ENCODE data around the gene HHATL.
A peak's percentile ranks its signal among the peaks of the same experiment; 100 is the strongest.

HHATL gene

DNA sequence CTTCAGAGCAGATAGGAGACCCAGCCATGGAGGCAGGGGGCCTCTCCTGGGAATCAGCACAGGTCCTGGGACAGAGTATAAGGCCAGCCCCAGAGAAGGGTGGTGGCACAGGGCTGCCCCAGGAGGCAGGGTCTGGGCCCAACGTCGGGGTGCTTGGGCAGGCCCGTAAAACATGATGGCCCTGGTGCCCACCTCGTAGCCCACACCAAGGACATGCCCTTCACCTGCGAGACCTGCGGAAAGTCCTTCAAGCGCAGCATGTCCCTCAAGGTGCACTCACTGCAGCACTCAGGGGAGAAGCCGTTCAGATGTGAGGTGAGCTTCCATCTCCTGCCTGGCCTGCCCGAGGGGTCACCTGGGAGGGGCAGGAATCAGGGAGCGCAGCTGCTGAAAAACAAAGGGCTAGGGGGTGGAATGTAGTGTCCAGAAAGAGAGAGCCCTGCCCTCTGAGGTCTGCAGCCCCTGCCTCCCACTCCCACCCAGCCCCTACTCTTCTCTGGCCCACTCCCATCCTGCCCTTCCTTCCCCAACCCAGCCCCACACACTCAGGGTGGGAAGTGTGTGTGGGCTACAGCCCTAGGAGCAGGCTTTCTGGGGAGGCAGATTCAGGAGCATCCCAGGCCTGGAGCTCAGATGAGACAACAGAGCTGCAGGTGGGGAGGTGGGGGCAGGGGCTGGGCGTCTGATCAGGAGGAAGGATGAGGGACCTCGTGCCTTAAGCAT lies 39.6 kb downstream of the HHATL start:
- Mint-ChIP-seq H3K4me1 (peaks cover 11% of the 10 kb centered on the region), H3K27me3 (no peaks in the 10 kb centered on the region), H3K27ac (peak overlapping the region; percentile 74), H3K4me3 (no peak overlapping the region), H3K36me3 (no peaks in the 10 kb centered on the region), H3K9me3 (no peaks in the 10 kb centered on the region)
- no peak for ATAC-seq

DNA sequence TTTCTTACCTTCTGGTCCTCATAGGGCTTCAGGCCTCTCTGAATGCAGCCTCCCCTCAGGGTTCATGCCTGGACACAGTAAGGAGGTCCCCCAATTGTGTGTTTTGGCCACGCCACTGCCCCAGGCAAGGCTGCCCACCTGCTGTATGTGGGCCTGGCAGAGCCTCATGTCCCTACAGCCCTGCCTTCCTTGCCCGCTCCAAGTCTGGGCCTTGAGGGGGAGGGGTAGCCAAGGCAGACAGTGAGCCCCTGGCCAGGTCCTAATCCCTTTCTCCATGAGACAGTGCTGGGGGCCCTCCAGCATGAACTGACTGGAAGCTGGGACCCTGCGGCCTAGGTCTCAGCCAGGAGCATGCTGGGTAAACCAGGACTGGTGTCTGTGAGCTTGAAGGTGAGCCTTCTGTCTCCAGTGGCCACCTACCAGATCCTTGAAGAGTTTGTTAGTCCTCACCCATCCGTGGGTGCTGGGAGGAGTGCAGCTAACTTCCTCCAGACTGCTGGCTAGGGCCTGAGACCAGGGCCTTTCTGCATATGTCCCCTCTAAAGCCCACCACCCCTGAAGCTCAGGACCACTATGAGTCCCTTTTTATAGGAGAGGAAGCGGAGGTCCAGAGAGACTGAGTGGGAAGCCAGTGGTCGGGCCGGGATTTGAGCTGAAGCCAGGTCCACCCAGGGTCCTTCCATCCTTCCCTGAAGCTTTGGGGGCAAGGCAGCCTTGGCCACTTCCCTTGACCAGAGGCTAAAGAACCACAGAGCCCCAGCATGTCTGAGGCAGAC lies 40.4 kb downstream of the HHATL start:
- H3K36me3 Mint-ChIP-seq: no peaks in the 10 kb centered on the region
- H3K4me1 Mint-ChIP-seq: peaks cover 11% of the 10 kb centered on the region
- H3K9me3 Mint-ChIP-seq: no peaks in the 10 kb centered on the region
- no peak for ATAC-seq
- H3K27me3 Mint-ChIP-seq: no peaks in the 10 kb centered on the region
- H3K4me3 Mint-ChIP-seq: no peak overlapping the region
- no peak overlapping the region for H3K27ac Mint-ChIP-seq

DNA sequence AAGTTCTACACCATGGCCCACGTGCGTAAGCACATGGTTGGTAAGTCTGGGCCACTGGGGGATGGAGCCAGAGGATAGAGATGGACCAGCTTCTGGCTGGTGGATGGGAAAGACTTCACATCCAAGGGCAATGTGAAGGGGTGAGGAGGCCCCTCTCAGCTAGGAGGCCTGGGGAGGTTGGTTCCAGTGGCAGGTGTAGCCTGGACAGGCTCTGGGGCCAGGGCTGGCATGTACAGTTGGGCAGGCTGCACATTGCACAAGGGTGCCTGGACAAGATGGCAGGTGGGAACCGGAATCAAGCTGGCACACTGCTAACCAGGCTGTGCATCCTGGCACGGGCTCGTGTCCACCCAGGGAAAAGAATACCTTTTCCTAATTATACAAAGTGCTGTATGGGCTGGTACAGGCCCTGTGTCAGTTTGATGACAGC lies 41.0 kb downstream of the HHATL start:
- Mint-ChIP-seq H3K9me3 (no peaks in the 10 kb centered on the region), H3K4me3 (no peak overlapping the region), H3K4me1 (peaks cover 11% of the 10 kb centered on the region), H3K36me3 (no peaks in the 10 kb centered on the region), H3K27ac (no peak overlapping the region), H3K27me3 (no peaks in the 10 kb centered on the region)
- ATAC-seq: no peak

DNA sequence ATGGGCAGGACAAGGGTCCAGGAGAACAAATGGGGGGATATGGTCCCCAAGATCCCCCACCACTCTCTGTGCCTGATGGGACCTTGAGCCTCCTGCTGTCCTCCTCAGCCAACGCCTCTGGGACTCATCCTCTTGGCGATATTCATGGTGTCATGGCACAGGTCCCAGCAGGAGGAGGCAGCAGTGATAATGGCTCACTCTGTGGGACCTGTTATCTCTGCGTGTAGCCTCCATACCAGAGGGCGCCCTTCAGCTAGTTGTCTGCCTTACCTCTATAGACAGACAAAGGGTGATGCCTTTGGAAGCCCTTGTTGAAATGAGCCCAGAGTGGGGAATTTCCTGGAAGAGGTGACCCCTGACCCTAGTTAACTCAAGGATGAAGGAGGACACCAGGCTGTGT lies 41.7 kb downstream of the HHATL start:
- Mint-ChIP-seq H3K4me1 (peaks cover 11% of the 10 kb centered on the region), H3K36me3 (no peaks in the 10 kb centered on the region), H3K27me3 (no peaks in the 10 kb centered on the region), H3K4me3 (no peak overlapping the region), H3K27ac (no peak overlapping the region), H3K9me3 (no peaks in the 10 kb centered on the region)
- no peak for ATAC-seq

DNA sequence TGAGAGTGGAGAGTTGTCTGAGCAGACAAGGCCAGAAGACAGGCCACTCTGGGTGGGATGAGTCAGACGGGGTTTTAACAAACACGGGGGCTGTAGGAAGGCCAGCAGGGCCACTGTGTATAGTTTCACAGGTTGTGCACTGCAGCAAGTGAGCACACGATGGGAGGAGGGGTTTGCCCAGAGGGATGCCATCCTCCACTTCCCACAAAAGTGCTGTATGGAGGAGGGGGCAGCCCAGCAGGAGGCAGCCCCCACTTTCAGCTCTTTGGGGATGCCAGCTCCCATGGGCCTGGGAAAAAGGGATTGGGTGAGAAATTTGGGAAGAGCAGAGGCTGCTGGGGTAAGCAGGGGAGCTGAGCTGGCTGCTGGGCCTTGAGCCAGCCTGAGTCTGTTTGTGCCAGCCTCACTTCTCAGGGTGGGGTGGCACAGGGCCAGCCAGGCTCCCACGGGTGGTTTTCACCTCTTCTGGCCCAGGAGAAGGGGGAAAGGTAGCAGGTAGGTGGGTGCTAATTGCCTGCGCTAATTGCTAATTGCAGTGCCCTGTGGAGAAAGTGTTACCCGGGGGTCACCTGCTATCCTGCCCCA lies 42.4 kb downstream of the HHATL start:
- Mint-ChIP-seq H3K9me3 (no peaks in the 10 kb centered on the region), H3K36me3 (no peaks in the 10 kb centered on the region), H3K4me3 (no peak overlapping the region), H3K27me3 (no peaks in the 10 kb centered on the region), H3K4me1 (peaks cover 11% of the 10 kb centered on the region), H3K27ac (no peak overlapping the region)
- ATAC-seq: no peak

DNA sequence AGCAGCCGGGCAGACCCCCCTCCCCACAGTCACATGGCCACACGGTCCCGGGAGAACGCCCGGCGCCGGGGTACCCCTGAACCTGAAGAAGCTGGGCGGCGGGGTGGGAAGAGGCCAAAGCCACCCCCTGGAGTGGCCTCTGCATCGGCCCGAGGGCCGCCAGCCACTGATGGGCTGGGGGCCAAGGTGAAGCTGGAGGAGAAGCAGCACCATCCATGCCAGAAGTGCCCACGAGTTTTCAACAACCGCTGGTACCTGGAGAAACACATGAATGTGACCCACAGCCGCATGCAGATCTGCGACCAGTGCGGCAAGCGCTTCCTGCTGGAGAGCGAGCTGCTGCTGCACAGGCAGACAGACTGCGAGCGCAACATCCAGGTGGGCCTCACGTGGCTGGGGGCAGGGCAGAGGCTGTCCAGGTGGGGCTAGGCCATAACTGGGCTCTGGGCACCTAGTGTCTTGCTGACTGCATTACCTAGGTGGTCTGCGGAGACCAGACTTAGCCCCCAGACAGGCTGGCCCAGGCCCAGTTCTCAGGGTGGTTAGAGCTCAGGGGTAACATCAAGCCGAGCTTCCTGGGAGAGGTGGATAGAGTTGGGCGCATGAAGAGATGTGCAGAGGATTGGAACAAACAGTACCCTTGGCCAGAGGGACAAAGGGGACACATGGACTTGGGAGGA lies 43.0 kb downstream of the HHATL start:
- no peaks in the 10 kb centered on the region for H3K27me3 Mint-ChIP-seq
- peaks cover 11% of the 10 kb centered on the region for H3K4me1 Mint-ChIP-seq
- H3K36me3 Mint-ChIP-seq: no peaks in the 10 kb centered on the region
- no peak overlapping the region for H3K4me3 Mint-ChIP-seq
- no peak for ATAC-seq
- H3K27ac Mint-ChIP-seq: no peak overlapping the region
- no peaks in the 10 kb centered on the region for H3K9me3 Mint-ChIP-seq

DNA sequence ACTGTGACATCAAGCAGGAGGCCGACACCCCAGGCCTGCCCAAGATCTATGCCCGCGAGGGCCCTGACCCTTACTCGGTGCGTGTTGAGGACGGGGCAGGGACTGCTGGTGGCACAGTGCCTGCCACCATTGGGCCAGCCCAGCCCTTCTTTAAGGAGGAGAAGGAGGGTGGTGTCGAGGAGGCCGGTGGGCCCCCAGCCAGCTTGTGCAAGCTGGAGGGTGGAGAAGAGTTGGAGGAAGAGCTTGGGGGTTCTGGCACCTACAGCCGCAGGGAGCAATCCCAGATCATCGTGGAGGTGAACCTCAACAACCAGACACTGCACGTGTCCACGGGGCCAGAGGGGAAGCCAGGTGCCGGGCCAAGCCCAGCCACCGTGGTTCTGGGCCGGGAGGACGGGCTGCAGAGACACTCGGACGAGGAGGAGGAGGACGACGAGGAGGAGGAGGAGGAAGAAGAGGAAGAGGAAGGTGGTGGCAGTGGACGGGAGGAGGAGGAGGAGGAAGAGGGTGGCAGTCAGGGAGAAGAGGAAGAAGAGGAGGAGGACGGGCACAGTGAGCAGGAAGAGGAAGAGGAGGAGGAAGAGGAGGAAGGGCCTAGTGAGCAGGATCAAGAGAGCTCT lies 43.7 kb downstream of the HHATL start:
- no peaks in the 10 kb centered on the region for H3K36me3 Mint-ChIP-seq
- H3K27me3 Mint-ChIP-seq: peaks cover 2% of the 10 kb centered on the region
- H3K4me1 Mint-ChIP-seq: peaks cover 8% of the 10 kb centered on the region
- no peak for ATAC-seq
- H3K9me3 Mint-ChIP-seq: no peaks in the 10 kb centered on the region
- H3K4me3 Mint-ChIP-seq: no peak overlapping the region
- H3K27ac Mint-ChIP-seq: no peak overlapping the region

DNA sequence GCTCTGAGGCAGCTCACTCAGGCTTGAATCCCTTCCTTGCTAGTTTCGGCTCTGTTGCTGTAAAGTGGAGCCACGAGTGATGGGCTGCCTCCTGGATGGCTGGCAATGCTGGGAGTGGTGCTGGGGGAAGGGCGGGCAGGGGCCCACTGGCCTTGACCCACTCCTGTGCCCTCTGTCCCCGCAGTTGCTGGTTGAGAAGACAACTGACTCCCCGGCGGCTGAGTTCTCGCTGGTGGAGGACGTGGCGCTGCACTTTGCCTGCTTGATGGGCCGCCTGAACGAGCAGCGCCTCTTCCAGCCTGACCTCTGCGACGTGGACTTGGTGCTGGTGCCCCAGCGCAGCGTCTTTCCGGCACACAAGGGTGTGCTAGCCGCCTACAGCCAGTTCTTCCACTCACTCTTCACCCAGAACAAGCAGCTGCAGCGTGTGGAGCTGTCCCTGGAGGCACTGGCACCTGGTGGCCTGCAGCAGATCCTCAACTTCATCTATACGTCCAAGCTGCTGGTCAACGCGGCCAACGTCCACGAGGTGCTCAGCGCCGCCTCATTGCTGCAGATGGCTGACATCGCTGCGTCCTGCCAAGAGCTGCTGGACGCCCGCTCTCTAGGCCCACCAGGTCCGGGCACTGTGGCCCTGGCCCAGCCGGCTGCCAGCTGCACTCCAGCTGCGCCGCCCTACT lies 44.4 kb downstream of the HHATL start:
- H3K4me3 Mint-ChIP-seq: no peak overlapping the region
- no peak for ATAC-seq
- peaks cover 8% of the 10 kb centered on the region for H3K4me1 Mint-ChIP-seq
- H3K36me3 Mint-ChIP-seq: no peaks in the 10 kb centered on the region
- H3K27ac Mint-ChIP-seq: no peak overlapping the region
- H3K27me3 Mint-ChIP-seq: peaks cover 7% of the 10 kb centered on the region
- no peaks in the 10 kb centered on the region for H3K9me3 Mint-ChIP-seq

DNA sequence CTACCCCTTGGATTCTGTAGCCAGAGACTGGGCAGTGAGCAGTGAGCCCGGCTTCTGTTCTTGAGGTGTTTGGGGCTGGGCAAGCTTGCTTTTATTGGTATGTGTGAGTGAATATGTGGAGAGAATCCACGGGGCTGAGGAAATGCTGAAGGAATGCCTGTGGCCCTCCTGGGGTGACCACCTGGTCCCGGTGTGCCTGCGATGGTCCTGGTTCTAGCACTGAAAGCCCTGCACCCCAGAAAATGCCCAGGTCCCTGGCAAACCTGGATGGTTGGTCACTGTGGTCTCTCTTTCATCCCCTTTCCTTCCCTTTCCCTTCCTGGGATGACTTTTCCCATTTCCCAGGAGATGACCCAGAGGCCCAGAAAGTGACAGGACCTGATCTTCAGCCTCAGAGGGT lies 44.9 kb downstream of the HHATL start:
- no peak overlapping the region for H3K4me3 Mint-ChIP-seq
- no peak overlapping the region for H3K27ac Mint-ChIP-seq
- no peak for ATAC-seq
- no peaks in the 10 kb centered on the region for H3K36me3 Mint-ChIP-seq
- H3K9me3 Mint-ChIP-seq: no peaks in the 10 kb centered on the region
- H3K4me1 Mint-ChIP-seq: peaks cover 13% of the 10 kb centered on the region
- H3K27me3 Mint-ChIP-seq: peaks cover 12% of the 10 kb centered on the region

DNA sequence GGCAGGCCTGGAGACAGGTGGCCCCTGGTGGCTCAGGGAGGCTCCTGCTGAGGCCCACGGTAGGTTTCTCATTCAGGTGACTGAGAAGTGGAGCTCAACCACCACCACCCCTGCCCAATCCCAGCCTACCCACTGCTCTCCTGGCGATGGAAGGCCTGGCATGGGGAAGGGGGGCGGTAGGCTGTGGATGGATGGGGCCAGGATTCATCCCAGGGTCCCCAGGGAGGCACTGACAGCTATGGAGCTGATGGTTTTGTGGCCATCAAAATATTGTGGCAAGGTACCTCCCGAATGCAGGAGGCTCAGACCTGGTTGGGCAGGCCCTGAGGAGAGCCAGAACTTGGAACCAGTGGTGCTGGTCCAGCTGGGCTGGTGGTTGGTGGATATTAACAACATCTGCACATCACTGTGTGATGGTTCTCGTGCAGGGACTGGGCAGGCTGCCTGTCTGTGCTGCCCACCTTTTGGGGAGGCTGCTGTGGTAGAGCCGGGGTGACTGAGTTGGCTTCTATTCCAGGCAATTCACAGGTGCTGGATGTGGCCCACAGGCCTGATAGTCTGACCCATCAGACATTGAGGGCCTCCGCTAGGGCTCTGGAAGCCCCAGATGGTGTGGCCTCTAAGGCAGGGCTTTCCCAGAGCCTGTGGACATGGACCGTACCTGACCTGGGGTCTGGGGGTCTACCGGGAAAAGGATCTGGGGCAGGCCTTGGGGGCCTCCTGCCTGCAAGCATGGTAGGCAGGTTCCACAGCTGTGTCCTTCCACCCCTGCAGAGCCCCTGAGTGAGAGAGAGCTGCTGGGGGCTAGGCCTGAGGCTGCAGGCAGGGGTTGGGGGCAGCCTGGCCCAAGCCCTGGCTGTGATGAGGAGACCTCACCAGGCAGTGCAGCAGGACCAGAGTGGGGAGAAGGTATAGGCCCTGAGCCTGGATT lies 45.7 kb downstream of the HHATL start:
- H3K4me3 Mint-ChIP-seq: no peak overlapping the region
- no peak overlapping the region for H3K27ac Mint-ChIP-seq
- H3K9me3 Mint-ChIP-seq: no peaks in the 10 kb centered on the region
- H3K27me3 Mint-ChIP-seq: peaks cover 18% of the 10 kb centered on the region
- ATAC-seq: no peak
- no peaks in the 10 kb centered on the region for H3K36me3 Mint-ChIP-seq
- peaks cover 21% of the 10 kb centered on the region for H3K4me1 Mint-ChIP-seq

DNA sequence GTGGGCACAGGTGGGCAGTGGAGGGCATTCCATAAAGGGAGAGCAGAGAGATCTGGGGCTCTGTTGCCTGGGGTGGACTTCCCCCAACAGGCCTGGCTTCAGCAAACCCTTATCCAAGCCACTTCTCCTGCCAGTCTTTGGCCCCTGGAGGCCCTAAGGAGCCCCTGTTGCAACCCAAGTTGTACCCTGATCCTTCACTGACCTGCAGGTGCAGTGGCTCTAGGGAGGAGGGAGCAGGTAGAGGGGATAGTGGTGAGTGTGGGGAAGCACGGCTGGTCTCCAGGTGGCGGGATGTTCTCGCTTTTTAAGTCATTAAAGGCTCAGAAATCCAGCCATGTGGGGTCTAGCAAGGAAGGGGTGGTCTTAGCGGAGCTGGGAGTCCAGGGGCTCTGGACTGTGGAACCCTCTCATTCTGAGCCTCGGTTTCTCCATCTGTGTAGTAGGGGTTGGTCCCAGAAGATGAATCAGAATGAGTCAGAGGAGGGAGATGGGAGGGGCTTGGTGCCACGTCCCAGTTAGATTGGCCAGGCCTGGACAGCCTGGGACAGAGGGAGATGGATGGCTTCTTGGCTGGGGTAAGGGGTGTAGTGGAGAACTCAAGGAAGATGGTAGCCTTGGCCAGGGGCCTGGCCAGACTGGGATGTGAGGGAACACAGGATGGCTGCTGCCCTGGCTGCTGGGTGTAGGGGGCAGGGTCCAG lies 46.5 kb downstream of the HHATL start:
- ATAC-seq: no peak
- no peaks in the 10 kb centered on the region for H3K36me3 Mint-ChIP-seq
- H3K4me3 Mint-ChIP-seq: no peak overlapping the region
- no peak overlapping the region for H3K27ac Mint-ChIP-seq
- no peaks in the 10 kb centered on the region for H3K9me3 Mint-ChIP-seq
- H3K27me3 Mint-ChIP-seq: peaks cover 18% of the 10 kb centered on the region
- peaks cover 23% of the 10 kb centered on the region for H3K4me1 Mint-ChIP-seq

DNA sequence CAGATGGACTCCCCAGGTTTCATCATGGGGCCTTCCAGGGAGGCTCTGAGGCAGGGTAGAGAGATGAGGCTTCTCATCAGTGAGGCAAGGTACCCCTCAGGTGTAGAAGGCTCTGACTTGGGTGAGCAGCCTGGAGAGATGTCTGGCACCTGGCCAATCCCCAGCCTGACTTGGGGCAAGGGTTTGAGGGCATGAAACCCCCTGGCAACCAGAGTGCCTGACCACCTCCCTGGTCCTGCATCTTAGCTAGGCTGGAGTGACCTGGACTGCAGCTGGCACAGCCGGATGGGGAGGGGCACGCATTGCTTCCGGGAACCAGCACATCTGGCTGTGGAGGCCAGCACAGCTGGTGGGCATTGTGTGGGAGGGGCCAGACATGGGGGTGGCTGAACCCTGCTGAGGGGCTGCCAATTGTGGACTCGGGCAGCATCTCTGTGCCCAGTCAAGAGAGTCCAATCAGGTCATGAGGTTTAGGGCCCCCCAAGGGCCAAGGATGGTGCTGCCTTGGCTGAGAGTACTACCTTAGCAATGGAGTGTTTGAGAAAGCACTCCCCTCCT lies 47.2 kb downstream of the HHATL start:
- no peaks in the 10 kb centered on the region for H3K9me3 Mint-ChIP-seq
- H3K4me1 Mint-ChIP-seq: peaks cover 23% of the 10 kb centered on the region
- no peak overlapping the region for H3K4me3 Mint-ChIP-seq
- H3K27me3 Mint-ChIP-seq: peaks cover 18% of the 10 kb centered on the region
- no peak for ATAC-seq
- no peaks in the 10 kb centered on the region for H3K36me3 Mint-ChIP-seq
- H3K27ac Mint-ChIP-seq: no peak overlapping the region

Measured in stimulated activated memory B cell treated with anti-CD40 and anti-IgM and Interleukin-4, amounts not matched to agents 10 μg/mL and 1 μg/mL and 100 μg/mL, for 72 hours (primary cell).